HG02885 (cell line): ENCODE data around the gene CSNK1G3.
"Not testable (repeated sequence)": the region's sequence is repeated elsewhere in the genome, so short reads cannot be mapped to it uniquely, and the experiment has no call there.

Experiments used
- ATAC-seq: cut with Tn5 transposase; IDR thresholded peaks from one replicate; pipeline ENCODE4 v1.9.1; 2021; ENCODE audit warnings: mild to moderate bottlenecking; ENCODE audit not compliant: unreplicated experiment, poor library complexity

The CSNK1G3 gene

GRCh38 chr5:123628860-123629544 lies 117.0 kb downstream of the CSNK1G3 start:
- no peak for ATAC-seq

- ATAC-seq, result no peak
Measured at GRCh38 chr5:123636006-123636405, 124.0 kb downstream of the CSNK1G3 start.

GRCh38 chr5:123637028-123637427 lies 125.1 kb downstream of the CSNK1G3 start:
- not testable (repeated sequence) for ATAC-seq

GRCh38 chr5:123639244-123639643 lies 127.3 kb downstream of the CSNK1G3 start:
- ATAC-seq, result no peak

GRCh38 chr5:123645024-123645603 lies 133.1 kb downstream of the CSNK1G3 start:
- ATAC-seq, result no peak

GRCh38 chr5:123647066-123647465 lies 135.1 kb downstream of the CSNK1G3 start:
- ATAC-seq, result no peak

- ATAC-seq, result no peak
Measured at GRCh38 chr5:123651234-123651633, 139.3 kb downstream of the CSNK1G3 start.

- no peak for ATAC-seq
Measured at GRCh38 chr5:123659011-123659410, 147.0 kb downstream of the CSNK1G3 start.

- no peak for ATAC-seq
Measured at GRCh38 chr5:123659495-123659894, 147.5 kb downstream of the CSNK1G3 start.

- no peak for ATAC-seq
Measured at GRCh38 chr5:123664961-123665360, 153.0 kb downstream of the CSNK1G3 start.

- ATAC-seq, result no peak
Measured at GRCh38 chr5:123665822-123666371, 153.9 kb downstream of the CSNK1G3 start.
